Measurements from ENCODE around the gene BRCA2. TPM values are rescaled to one million over a fixed set of nuclear protein-coding genes. Genes with fewer than 3 reads are reported as not detected.

Gene BRCA2
- 15.3 and 18.4 TPM in 2 replicates for total RNA-seq

- intact Hi-C loops (cut with micrococcal nuclease) = loop anchor here (1.0 to 10.0 kb wide), 16 partner anchors 33 to 1842 kb away; partner anchors contain the start of genes N4BP2L2, PDS5B and RFC3
Measured at GRCh38 chr13:32315238-32316027, at the start of gene BRCA2, which contains the start of gene ZAR1L. Gene BRCA2, plus strand, starts transcription at chr13:32315508. Its CDS starts 953 bp downstream, at chr13:32316461. Gene ZAR1L, minus strand, starts transcription at chr13:32315363. Its CDS starts 3,438 bp downstream, at chr13:32311925.

- intact Hi-C loops (cut with micrococcal nuclease) = no loop called here
Measured at GRCh38 chr13:32265726-32266125, 49.6 kb upstream of the BRCA2 start.

GRCh38 chr13:32266130-32266529 is 49.2 kb upstream of the BRCA2 start:
- intact Hi-C loops (cut with micrococcal nuclease) = no loop called here

GRCh38 chr13:32267836-32268439 is 47.4 kb upstream of the BRCA2 start:
- intact Hi-C loops (cut with micrococcal nuclease) = loop anchor here (1.0 kb wide), 1 partner anchor 42 kb away; no protein-coding TSS in a partner anchor

GRCh38 chr13:32272021-32272683 is 43.2 kb upstream of the BRCA2 start:
- intact Hi-C loops (cut with micrococcal nuclease) = no loop called here

- intact Hi-C loops (cut with micrococcal nuclease) = no loop called here
Measured at GRCh38 chr13:32277839-32278238, 37.5 kb upstream of the BRCA2 start.

GRCh38 chr13:32278426-32278825 is 36.9 kb upstream of the BRCA2 start:
- intact Hi-C loops (cut with micrococcal nuclease) = no loop called here

- intact Hi-C loops (cut with micrococcal nuclease) = no loop called here
Measured at GRCh38 chr13:32281096-32281495, 34.2 kb upstream of the BRCA2 start.

GRCh38 chr13:32282096-32282711 is 33.1 kb upstream of the BRCA2 start:
- intact Hi-C loops (cut with micrococcal nuclease) = no loop called here

GRCh38 chr13:32284927-32285632 is 30.2 kb upstream of the BRCA2 start:
- intact Hi-C loops (cut with micrococcal nuclease) = no loop called here

- intact Hi-C loops (cut with micrococcal nuclease) = no loop called here
Measured at GRCh38 chr13:32285633-32285965, 29.7 kb upstream of the BRCA2 start.

- intact Hi-C loops (cut with micrococcal nuclease) = no loop called here
Measured at GRCh38 chr13:32297206-32297605, 18.1 kb upstream of the BRCA2 start.

GRCh38 chr13:32298695-32299094 is 16.6 kb upstream of the BRCA2 start:
- intact Hi-C loops (cut with micrococcal nuclease) = no loop called here

GRCh38 chr13:32299893-32300292 is 15.4 kb upstream of the BRCA2 start:
- intact Hi-C loops (cut with micrococcal nuclease) = no loop called here

GRCh38 chr13:32300406-32300805 is 14.9 kb upstream of the BRCA2 start:
- intact Hi-C loops (cut with micrococcal nuclease) = no loop called here

- intact Hi-C loops (cut with micrococcal nuclease) = no loop called here
Measured at GRCh38 chr13:32300920-32301319, 14.4 kb upstream of the BRCA2 start.

GRCh38 chr13:32302461-32302860 is 12.8 kb upstream of the BRCA2 start:
- intact Hi-C loops (cut with micrococcal nuclease) = no loop called here

- intact Hi-C loops (cut with micrococcal nuclease) = no loop called here
Measured at GRCh38 chr13:32305646-32306045, 9.7 kb upstream of the BRCA2 start.

- intact Hi-C loops (cut with micrococcal nuclease) = loop anchor here (1.0 to 10.0 kb wide), 10 partner anchors 41 to 895 kb away; partner anchors contain the start of gene FRY
Measured at GRCh38 chr13:32309312-32310133, 5.8 kb upstream of the BRCA2 start.

GRCh38 chr13:32310134-32310706 is 5.1 kb upstream of the BRCA2 start:
- intact Hi-C loops (cut with micrococcal nuclease) = loop anchor here (1.0 to 10.0 kb wide), 10 partner anchors 42 to 895 kb away; partner anchors contain the start of gene FRY

Data from T-helper 1 cell treated with Interleukin-12 subunit alpha and Interleukin-12 subunit beta and Interleukin-4 antibody, amounts not matched to agents 30 ng/mL and 1 ng/mL, for 36 hours (primary cell).